ENCODE results near the gene MRPL51. TPM values are rescaled to one million over a fixed set of nuclear protein-coding genes. Genes with fewer than 3 reads are reported as not detected.

Gene MRPL51
- total RNA-seq, 1 donor from 2014 or later, result 168 TPM

GRCh38 chr12:6458281-6459003, 34.6 kb downstream of the MRPL51 start:
- Mint-ChIP-seq H3K4me1 (ENCODE audit: unreplicated experiment) (peaks cover 43% of the 10 kb centered on the region), H3K9me3 (ENCODE audit: unreplicated experiment) (no peaks in the 10 kb centered on the region), H3K4me3 (ENCODE audit: unreplicated experiment) (no peak overlapping the region), H3K27me3 (ENCODE audit: unreplicated experiment) (peaks cover 12% of the 10 kb centered on the region), H3K36me3 (ENCODE audit: low read depth, unreplicated experiment) (peaks cover 22% of the 10 kb centered on the region), H3K27ac (ENCODE audit: unreplicated experiment) (no peak overlapping the region)
- TF ChIP-seq, protein P1, sequence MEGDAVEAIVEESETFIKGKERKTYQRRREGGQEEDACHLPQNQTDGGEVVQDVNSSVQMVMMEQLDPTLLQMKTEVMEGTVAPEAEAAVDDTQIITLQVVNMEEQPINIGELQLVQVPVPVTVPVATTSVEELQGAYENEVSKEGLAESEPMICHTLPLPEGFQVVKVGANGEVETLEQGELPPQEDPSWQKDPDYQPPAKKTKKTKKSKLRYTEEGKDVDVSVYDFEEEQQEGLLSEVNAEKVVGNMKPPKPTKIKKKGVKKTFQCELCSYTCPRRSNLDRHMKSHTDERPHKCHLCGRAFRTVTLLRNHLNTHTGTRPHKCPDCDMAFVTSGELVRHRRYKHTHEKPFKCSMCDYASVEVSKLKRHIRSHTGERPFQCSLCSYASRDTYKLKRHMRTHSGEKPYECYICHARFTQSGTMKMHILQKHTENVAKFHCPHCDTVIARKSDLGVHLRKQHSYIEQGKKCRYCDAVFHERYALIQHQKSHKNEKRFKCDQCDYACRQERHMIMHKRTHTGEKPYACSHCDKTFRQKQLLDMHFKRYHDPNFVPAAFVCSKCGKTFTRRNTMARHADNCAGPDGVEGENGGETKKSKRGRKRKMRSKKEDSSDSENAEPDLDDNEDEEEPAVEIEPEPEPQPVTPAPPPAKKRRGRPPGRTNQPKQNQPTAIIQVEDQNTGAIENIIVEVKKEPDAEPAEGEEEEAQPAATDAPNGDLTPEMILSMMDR (IDR thresholded peaks at IDR 0.05; ENCODE audit: unreplicated experiment), result no peak
- DNase-seq (ENCODE audit: low spot score), result no peak

GRCh38 chr12:6457220-6457945, 35.7 kb downstream of the MRPL51 start:
- no peak overlapping the region for H3K4me3 Mint-ChIP-seq (ENCODE audit: unreplicated experiment)
- H3K4me1 Mint-ChIP-seq (ENCODE audit: unreplicated experiment), result peaks cover 39% of the 10 kb centered on the region
- H3K27me3 Mint-ChIP-seq (ENCODE audit: unreplicated experiment), result peaks cover 12% of the 10 kb centered on the region
- no peak overlapping the region for H3K27ac Mint-ChIP-seq (ENCODE audit: unreplicated experiment)
- no peak for DNase-seq (ENCODE audit: low spot score)
- no peaks in the 10 kb centered on the region for H3K9me3 Mint-ChIP-seq (ENCODE audit: unreplicated experiment)
- TF ChIP-seq, protein P1 (IDR thresholded peaks at IDR 0.05; ENCODE audit: unreplicated experiment), result no peak
- peaks cover 21% of the 10 kb centered on the region for H3K36me3 Mint-ChIP-seq (ENCODE audit: low read depth, unreplicated experiment)

DNA sequence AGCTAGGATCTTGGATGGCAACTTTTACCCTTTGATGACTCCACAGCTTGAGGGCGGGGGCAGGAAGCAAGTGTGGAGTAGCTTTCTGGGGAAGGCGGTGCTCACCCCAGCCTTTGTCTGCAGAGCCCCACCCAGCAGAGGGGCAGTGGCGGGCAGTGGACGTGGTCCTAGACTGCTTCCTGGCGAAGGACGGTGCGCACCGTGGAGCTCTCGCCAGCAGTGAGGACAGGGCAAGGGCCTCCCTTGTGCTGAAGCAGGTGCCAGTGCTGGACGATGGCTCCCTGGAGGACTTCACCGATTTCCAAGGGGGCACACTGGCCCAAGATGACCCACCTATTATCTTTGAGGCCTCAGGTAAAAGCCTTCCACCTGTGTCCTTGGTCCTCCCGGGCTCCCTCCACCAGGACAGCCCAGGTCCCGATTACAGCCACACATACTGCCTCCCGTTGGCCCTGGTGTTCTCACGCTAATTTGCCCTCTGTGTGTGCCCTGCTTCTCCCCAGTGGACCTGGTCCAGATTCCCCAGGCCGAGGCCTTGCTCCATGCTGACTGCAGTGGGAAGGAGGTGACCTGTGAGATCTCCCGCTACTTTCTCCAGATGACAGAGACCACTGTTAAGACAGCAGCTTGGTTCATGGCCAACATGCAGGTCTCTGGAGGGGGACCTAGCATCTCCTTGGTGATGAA, 40.0 kb downstream of the MRPL51 start:
- peak overlapping the region; percentile 0 for H3K4me3 Mint-ChIP-seq (ENCODE audit: unreplicated experiment)
- H3K4me1 Mint-ChIP-seq (ENCODE audit: unreplicated experiment), result peaks cover 34% of the 10 kb centered on the region
- no peak overlapping the region for H3K27ac Mint-ChIP-seq (ENCODE audit: unreplicated experiment)
- peaks cover 7% of the 10 kb centered on the region for H3K36me3 Mint-ChIP-seq (ENCODE audit: low read depth, unreplicated experiment)
- H3K27me3 Mint-ChIP-seq (ENCODE audit: unreplicated experiment), result peaks cover 2% of the 10 kb centered on the region
- no peak for DNase-seq (ENCODE audit: low spot score)
- no peaks in the 10 kb centered on the region for H3K9me3 Mint-ChIP-seq (ENCODE audit: unreplicated experiment)
- TF ChIP-seq, protein P1 (IDR thresholded peaks at IDR 0.05; ENCODE audit: unreplicated experiment), result no peak

- H3K36me3 Mint-ChIP-seq (ENCODE audit: low read depth, unreplicated experiment), result peaks cover 7% of the 10 kb centered on the region
- no peaks in the 10 kb centered on the region for H3K9me3 Mint-ChIP-seq (ENCODE audit: unreplicated experiment)
- H3K27ac Mint-ChIP-seq (ENCODE audit: unreplicated experiment), result peak overlapping the region; percentile 98
- peaks cover 2% of the 10 kb centered on the region for H3K27me3 Mint-ChIP-seq (ENCODE audit: unreplicated experiment)
- peaks cover 41% of the 10 kb centered on the region for H3K4me1 Mint-ChIP-seq (ENCODE audit: unreplicated experiment)
- no peak overlapping the region for H3K4me3 Mint-ChIP-seq (ENCODE audit: unreplicated experiment)
- TF ChIP-seq, protein P1 (IDR thresholded peaks at IDR 0.05; ENCODE audit: unreplicated experiment), result no peak
- DNase-seq (ENCODE audit: low spot score), result no peak
Observed at GRCh38 chr12:6452245-6452943, 40.7 kb downstream of the MRPL51 start.

Measured in endothelial cell (in vitro differentiated cells).